Panc1 (cell line): ENCODE data around the gene FAM184B. TPM values are rescaled to one million over a fixed set of nuclear protein-coding genes. Genes with fewer than 3 reads are reported as not detected.

Source experiments
- ATAC-seq: fragments of 200-7000 bp; cut with Tn5 transposase; 2 replicates; pipeline ENCODE4 v1.9.1; 2020; ENCODE audit warnings: mild to moderate bottlenecking, moderate library complexity
- Bru-seq: library from RNA; stranded (reverse); fragments of 400-500 nt; gene quantifications from one replicate; lab custom pipeline; 2021; lab: Mats Ljungman, UMichigan
- BruChase-seq, 2 experiments: library from RNA; stranded (reverse); fragments of 400-500 nt; gene quantifications; one replicate each; lab custom pipeline; 2021; lab: Mats Ljungman, UMichigan
- BruUV-seq: library from RNA; stranded (reverse); fragments of 400-500 nt; replicated peaks from 2 replicates; lab custom pipeline; 2021; lab: Mats Ljungman, UMichigan
- CTCF ChIA-PET: fragments of 300-600 bp; sonication (Branson Sonifier 250); formaldehyde crosslinking; loops from one replicate; lab custom pipeline; 2022; ENCODE audit warnings: antibody characterized with exemption; lab: Charles Lee
- POLR2A ChIA-PET: fragments of 300-600 bp; sonication (Branson Sonifier 250); formaldehyde crosslinking; loops from one replicate; lab custom pipeline; 2022; ENCODE audit warnings: antibody characterized with exemption; lab: Charles Lee
- DNase-seq: peaks from one replicate; pipeline ENCODE4 v3.0.0-alpha.2; 2010; ENCODE audit warnings: low read depth, low spot score
- H3K27ac ChIP-seq: 2 replicates; pipeline ENCODE4 v1.5.1; 2011; ENCODE audit warnings: mild to moderate bottlenecking, low read length, inconsistent platforms
- H3K27me3 ChIP-seq: fragments of 200-500 bp; sonication (Bioruptor generic); 2 replicates; pipeline ENCODE4 v1.6.0; 2014; ENCODE audit warnings: low read length, inconsistent platforms; ENCODE audit not compliant: control insufficient read depth, insufficient read depth
- H3K36me3 ChIP-seq: fragments of 200-500 bp; sonication (Bioruptor generic); 2 replicates; pipeline ENCODE4 v1.5.1; 2014; ENCODE audit warnings: inconsistent platforms, mild to moderate bottlenecking, low read length, moderate library complexity; ENCODE audit not compliant: control insufficient read depth, insufficient read depth
- H3K4me1 ChIP-seq: 2 replicates; pipeline ENCODE4 v1.5.1; 2011; ENCODE audit warnings: inconsistent platforms, mild to moderate bottlenecking, low read length, moderate library complexity; ENCODE audit not compliant: control insufficient read depth, insufficient read depth
- H3K4me3 ChIP-seq, 2 experiments: 2 replicates each; pipeline ENCODE4 v1.5.1; 2011 to 2012; ENCODE audit warnings: low read depth in 2 of 2, low read length in 2 of 2, mild to moderate bottlenecking in 2 of 2, inconsistent platforms in 1 of 2, moderate library complexity in 1 of 2
- H3K9me3 ChIP-seq: fragments of 200-500 bp; sonication (Bioruptor generic); 2 replicates; pipeline ENCODE4 v1.5.1; 2014; ENCODE audit warnings: low read depth, mild to moderate bottlenecking, inconsistent platforms, low read length, moderate library complexity; ENCODE audit not compliant: control insufficient read depth, insufficient read depth
- CTCF ChIP-seq: fragments of 450-650 bp; IDR thresholded peaks from 2 replicates; pipeline ENCODE4 v1.5.1; 2017; ENCODE audit warnings: mild to moderate bottlenecking
- POLR2AphosphoS5 ChIP-seq: IDR thresholded peaks from 2 replicates; pipeline ENCODE4 v1.6.1; 2012; ENCODE audit warnings: mild to moderate bottlenecking, low read depth, low read length, moderate library complexity
- SIN3A ChIP-seq: IDR thresholded peaks from 2 replicates; pipeline ENCODE4 v1.6.1; 2012; ENCODE audit warnings: low read depth, mild to moderate bottlenecking, low read length, moderate library complexity, borderline replicate concordance; ENCODE audit not compliant: insufficient read depth
- TCF7L2 ChIP-seq: IDR thresholded peaks from 2 replicates; pipeline ENCODE4 v1.6.1; 2011; ENCODE audit warnings: mild to moderate bottlenecking, low read depth, low read length, inconsistent platforms
- in situ Hi-C: cut with HindIII; loops from 2 replicates; pipeline ENCODE4 v1.10.0; 2016; ENCODE audit warnings: low sequenced_read_pairs, low pct_unique_long_range_greater_than_20kb
- intact Hi-C: fragments of 100-400 bp; cut with micrococcal nuclease; formaldehyde crosslinking; loops from one replicate; pipeline ENCODE4 v1.10.0; 2022; ENCODE audit not compliant: unreplicated experiment
- long read RNA-seq: library from polyadenylated mRNA; unstranded; transcript quantifications from one replicate; pipeline ENCODE4 v2.0.0, GENCODE V29; 2021; ENCODE audit not compliant: unreplicated experiment
- polyA plus RNA-seq: library from polyadenylated mRNA; unstranded; fragments of >200 nt; gene quantifications from one replicate; pipeline ENCODE4 v1.2.1, GENCODE V29; 2012; ENCODE audit warnings: missing spikeins; ENCODE audit not compliant: insufficient read length
- total RNA-seq: library from RNA; stranded (reverse); gene quantifications from one replicate; pipeline ENCODE4 v1.2.1, GENCODE V29; 2021; ENCODE audit not compliant: unreplicated experiment
- TF ChIP-seq, protein P1 (sequence below), 2 experiments: IDR thresholded peaks; 2 replicates each; pipeline ENCODE4 v1.6.1; 2011 to 2012; ENCODE audit warnings: low read depth in 2 of 2, control low read depth in 1 of 2, low read length in 1 of 2, mild to moderate bottlenecking in 1 of 2, moderate library complexity in 1 of 2; ENCODE audit not compliant: insufficient read depth in 1 of 2

The FAM184B gene
- 0.03 TPM for total RNA-seq
- polyA plus RNA-seq: not detected
- Bru-seq, nascent RNA: percentile 12 among the genes with signal in this experiment
- BruChase-seq, experiment 1, labeled RNA remaining after a 2-hour chase: percentile 19 among the genes with signal in this experiment
- BruChase-seq, experiment 2, labeled RNA remaining after a 6-hour chase: percentile 12 among the genes with signal in this experiment
- long read RNA-seq, partial matches to known transcripts: 0 of 23 reads
- long read RNA-seq, other reads (novel, unspliced or antisense): 23 of 23 reads

GRCh38 chr4:17781300-17782287, at the start of gene FAM184B:
FAM184B (minus strand) TSS chr4:17781621; CDS start chr4:17781299, 322 bp downstream.
- TF ChIP-seq SIN3A (no peak), CTCF (no peak), POLR2AphosphoS5 (no peak), TCF7L2 (no peak)
- TF ChIP-seq, protein P1, sequence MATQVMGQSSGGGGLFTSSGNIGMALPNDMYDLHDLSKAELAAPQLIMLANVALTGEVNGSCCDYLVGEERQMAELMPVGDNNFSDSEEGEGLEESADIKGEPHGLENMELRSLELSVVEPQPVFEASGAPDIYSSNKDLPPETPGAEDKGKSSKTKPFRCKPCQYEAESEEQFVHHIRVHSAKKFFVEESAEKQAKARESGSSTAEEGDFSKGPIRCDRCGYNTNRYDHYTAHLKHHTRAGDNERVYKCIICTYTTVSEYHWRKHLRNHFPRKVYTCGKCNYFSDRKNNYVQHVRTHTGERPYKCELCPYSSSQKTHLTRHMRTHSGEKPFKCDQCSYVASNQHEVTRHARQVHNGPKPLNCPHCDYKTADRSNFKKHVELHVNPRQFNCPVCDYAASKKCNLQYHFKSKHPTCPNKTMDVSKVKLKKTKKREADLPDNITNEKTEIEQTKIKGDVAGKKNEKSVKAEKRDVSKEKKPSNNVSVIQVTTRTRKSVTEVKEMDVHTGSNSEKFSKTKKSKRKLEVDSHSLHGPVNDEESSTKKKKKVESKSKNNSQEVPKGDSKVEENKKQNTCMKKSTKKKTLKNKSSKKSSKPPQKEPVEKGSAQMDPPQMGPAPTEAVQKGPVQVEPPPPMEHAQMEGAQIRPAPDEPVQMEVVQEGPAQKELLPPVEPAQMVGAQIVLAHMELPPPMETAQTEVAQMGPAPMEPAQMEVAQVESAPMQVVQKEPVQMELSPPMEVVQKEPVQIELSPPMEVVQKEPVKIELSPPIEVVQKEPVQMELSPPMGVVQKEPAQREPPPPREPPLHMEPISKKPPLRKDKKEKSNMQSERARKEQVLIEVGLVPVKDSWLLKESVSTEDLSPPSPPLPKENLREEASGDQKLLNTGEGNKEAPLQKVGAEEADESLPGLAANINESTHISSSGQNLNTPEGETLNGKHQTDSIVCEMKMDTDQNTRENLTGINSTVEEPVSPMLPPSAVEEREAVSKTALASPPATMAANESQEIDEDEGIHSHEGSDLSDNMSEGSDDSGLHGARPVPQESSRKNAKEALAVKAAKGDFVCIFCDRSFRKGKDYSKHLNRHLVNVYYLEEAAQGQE (IDR thresholded peaks at IDR 0.05; ENCODE audit: insufficient read depth in 1 of 2, low read depth in 2 of 2, low read length in 1 of 2): no peak
- Histone ChIP-seq H3K27ac (no peak within 1 kb of the TSS), H3K4me3 (peak within 1 kb of the TSS; percentile 28 to 43), H3K36me3 (no peaks in the 10 kb centered on the region), H3K9me3 (no peaks in the 10 kb centered on the region), H3K27me3 (peaks cover 6% of the 10 kb centered on the region), H3K4me1 (no peaks in the 10 kb centered on the region)
- intact Hi-C loops: no loop called here
- DNase-seq (no peak), ATAC-seq (peak; percentile 66)
- POLR2A ChIA-PET: interaction anchor here (0.7 kb wide), 1 partner anchor 16 kb away, joined by 3 read pairs; no protein-coding TSS in a partner anchor
- in situ Hi-C loops: no loop called here
- no TSS peak for BruUV-seq
- CTCF ChIA-PET: no interaction called here

DNA sequence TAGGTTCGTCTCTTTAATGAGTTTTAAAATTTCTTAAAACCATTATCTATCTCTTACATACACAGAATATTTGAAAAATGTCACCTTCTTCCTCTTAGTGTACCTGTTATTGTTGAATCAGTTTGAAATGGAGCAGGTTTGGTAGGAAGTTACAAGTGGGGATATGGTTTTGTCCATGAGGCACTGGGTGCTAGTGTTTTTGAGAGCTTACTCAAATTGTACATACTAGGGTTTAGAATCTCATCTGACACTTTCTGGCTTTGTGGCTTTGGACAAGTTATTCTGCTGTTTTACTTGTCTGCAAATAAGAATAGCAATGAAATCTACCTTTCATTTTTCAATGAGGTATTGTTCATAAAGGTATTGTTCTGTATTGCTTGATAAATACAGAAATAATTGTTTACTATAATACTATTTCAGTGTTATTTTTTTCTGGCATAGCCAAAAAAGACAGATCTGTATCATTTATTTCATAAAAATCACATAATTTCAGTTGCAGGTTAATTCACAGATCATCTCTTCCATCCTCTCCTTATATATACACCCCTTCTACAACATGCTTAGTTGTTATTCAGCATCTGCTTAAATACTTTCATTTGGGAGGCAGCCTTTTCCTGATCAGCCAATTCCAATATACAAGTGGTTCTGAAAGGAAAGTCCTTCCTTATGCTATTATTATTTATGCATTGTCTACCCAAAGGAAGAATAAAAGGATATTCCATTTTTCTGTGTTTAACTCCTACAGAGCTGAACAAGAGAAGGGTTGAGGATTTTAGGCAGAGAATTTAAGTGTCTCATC, 42.6 kb upstream of the FAM184B start:
- BruUV-seq: no TSS peak
- DNase-seq (no peak), ATAC-seq (no peak)
- H3K27me3 ChIP-seq: no peaks in the 10 kb centered on the region
- H3K27ac ChIP-seq: no peak overlapping the region
- H3K4me3 ChIP-seq: no peak overlapping the region
- H3K4me1 ChIP-seq: no peaks in the 10 kb centered on the region
- TF ChIP-seq CTCF: no peak
- no peak for TF ChIP-seq TCF7L2
- TF ChIP-seq, protein P1 (IDR thresholded peaks at IDR 0.05; ENCODE audit: insufficient read depth in 1 of 2, low read depth in 2 of 2, low read length in 1 of 2): no peak
- ChIA-PET CTCF (no interaction called here), POLR2A (no interaction called here)
- in situ Hi-C loops: no loop called here
- H3K9me3 ChIP-seq: no peaks in the 10 kb centered on the region
- peaks cover 45% of the 10 kb centered on the region for H3K36me3 ChIP-seq
- intact Hi-C loops: no loop called here
